GM18868 (cell line): Measurements from ENCODE around the gene IFNA17.
"Not testable (repeated sequence)": the region's sequence is repeated elsewhere in the genome, so short reads cannot be mapped to it uniquely, and the experiment has no call there.

ENCODE experiments used
- ATAC-seq: cut with Tn5 transposase; IDR thresholded peaks from one replicate; pipeline ENCODE4 v1.9.1; 2021; ENCODE audit warnings: mild to moderate bottlenecking, moderate library complexity; ENCODE audit not compliant: unreplicated experiment

The IFNA17 gene

DNA sequence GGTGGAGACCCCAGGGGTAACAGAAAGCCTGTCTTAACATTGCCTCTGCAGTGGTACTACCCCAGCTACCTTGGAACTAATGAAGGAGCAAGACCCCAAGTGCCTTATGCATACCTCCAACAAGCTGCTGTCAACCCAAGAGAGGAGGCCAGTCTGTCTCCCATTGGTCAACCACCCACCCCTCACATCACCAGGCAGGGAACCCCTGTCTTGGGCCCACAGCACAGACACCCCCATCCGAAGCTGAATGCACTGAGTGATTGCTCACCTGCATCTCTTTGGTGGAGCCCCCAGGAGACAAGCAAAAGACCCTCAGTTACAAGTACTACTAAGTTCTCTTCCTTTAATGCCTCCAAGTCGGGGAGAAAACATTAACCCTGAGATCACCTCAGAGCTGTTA, 15.9 kb downstream of the IFNA17 start:
- ATAC-seq, result not testable (repeated sequence)

DNA sequence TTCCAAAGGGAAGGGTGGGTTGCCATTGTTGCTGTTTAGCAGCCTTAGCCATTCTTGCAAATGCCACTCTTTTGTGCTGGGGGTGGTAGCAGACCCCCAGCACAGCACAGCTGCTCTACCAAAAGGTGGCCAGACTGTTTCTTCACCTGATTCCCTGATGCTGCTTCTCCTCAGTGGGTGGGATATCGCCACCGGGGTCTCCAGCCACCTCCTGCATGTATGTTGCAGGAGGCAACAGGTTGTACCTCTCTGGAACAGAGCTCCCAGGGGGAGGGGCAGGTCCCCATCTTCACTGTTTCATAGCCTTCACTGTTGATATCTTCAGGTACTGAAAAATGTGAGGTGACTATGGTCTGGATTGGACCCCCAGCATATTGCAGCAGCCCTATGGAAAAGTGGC, 17.2 kb downstream of the IFNA17 start:
- not testable (repeated sequence) for ATAC-seq

DNA sequence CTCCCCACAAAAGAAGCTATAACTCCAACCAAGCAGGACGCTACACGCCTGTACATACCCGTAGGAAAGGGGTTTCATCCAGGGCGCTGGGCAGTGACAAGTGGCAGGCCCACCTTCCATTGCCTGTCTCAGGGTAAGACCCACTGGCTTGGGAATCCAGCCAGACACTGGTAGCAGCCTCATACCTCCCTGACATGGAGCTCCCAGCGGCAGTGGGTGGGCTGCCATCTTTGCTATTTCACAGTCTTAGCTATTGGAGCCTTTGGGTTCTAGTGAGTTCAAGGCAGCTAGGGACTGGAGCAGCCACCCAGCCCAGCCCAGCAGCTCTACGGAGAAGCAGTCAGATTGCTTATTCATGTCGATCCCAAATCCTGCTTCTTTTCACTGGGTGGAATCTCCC, 17.7 kb downstream of the IFNA17 start:
- no peak for ATAC-seq

DNA sequence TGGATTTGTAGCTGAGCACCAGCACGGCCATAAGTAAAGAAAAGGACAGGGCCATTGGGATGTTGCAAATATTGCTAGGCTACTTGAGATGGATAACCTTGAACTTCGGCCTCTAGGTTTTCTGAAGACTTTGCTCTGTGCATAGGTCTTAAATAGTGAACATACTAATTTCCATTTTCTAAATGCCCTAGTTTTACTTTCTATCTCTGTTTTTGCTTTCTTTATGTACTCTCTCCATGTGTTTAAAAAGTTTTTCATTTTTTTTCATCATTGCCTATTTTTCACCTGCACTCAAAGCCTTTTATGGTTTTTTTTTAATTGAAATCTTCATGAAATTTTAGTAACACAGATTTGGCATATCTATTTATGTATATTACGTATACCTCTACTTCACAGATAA, 21.0 kb downstream of the IFNA17 start, which contains the start of gene IFNA10:
Gene IFNA10 (minus strand): TSS at position 101 of the 400 bp plus-strand sequence. CDS start 46 bp downstream, at position 55.
- ATAC-seq, result not testable (repeated sequence)

DNA sequence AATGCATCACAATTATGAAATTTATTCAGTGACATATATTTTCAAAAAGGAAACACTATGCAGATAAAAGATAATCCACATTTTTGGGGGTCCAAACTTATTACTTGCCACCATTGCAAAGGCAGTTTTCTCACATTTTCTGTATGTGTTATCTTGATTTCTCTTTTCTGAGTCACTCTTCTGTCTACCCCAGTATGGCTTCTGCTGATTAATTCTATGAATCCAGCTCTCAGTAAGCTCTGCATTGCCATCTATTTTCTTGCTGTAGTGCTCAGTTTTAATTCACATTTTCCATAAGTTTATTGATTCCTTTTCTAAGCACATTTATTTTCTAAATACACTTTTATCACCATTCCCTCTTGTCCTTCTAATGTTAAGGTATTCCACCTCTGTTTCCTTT, 22.8 kb downstream of the IFNA17 start:
- no peak for ATAC-seq

DNA sequence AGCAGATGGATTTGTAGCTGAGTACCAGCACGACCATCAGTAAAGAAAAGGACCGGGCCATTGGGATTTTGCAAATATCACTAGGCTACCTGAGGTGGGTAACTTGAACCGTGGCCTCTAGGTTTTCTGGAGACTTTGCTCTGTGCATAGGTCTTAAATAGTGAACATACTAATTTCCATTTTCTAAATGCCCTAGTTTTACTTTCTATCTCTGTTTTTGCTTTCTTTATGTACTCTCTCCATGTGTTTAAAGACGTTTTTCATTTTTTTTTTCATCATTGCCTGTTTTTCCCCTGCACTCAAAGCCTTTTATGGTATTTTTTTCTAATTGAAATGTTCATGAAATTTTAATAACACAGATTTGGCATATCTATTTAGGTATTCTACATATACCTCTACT, 25.9 kb downstream of the IFNA17 start, which contains the start of gene IFNA7:
Gene IFNA7 (minus strand): TSS at position 101 of the 400 bp plus-strand sequence. CDS start 40 bp downstream, at position 61.
- not testable (repeated sequence) for ATAC-seq

DNA sequence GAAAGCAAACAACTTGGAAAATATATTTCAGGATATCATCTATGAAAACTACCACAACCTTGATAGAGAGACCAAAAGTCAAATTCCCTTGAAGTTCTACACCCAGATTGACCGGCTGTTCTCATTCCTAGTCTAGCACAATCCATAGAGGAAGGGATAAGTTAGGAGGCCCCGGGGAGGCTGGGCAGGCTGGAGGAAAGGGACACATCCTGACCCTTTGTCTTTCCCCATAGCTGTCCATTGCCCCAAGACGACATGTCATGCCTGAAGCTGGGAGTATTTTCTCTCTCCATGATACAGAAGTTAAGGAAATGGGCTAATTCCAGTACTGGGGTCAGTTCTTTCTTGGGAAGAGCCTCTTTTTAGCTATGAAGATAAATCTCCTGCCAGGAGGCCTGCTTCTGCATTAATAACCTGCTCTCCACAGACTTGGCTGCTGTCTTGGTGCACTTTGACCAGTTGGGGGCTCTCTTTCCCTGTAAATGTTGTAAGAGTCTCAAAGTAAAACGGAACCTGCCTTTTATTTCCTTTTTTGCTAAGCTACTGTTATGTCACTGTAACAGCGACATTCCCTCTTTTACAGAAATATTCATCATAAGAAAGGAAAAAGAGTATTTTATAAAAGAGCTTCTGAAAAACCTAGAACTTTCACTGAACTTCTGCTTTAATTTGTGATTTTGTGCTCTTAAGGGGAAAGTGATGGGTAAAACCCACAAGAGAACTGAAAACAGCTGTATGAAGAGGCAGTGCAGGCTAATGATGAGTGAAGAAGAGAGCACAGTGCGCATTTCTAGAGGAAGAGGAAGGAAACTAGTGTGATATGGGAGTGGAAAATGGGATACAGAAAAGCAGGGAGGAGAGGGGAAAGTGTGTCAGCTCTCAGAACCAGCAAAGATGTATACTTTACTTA, 32.9 kb downstream of the IFNA17 start:
- ATAC-seq, result peak; percentile 97

DNA sequence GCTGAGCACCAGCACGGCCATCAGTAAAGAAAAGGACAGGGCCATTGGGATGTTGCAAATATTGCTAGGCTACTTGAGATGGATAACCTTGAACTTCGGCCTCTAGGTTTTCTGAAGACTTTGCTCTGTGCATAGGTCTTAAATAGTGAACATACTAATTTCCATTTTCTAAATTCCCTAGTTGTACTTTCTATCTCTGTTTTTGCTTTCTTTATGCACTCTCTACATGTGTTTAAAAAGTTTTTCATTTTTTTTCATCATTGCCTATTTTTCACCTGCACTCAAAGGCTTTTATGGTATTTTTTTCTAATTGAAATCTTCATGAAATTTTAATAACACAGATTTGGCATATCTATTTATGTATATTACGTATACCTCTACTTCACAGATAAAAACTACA, 40.5 kb downstream of the IFNA17 start, which contains the start of gene IFNA4:
Gene IFNA4 (minus strand): TSS at position 101 of the 400 bp plus-strand sequence. CDS start 56 bp downstream, at position 45.
- not testable (repeated sequence) for ATAC-seq

DNA sequence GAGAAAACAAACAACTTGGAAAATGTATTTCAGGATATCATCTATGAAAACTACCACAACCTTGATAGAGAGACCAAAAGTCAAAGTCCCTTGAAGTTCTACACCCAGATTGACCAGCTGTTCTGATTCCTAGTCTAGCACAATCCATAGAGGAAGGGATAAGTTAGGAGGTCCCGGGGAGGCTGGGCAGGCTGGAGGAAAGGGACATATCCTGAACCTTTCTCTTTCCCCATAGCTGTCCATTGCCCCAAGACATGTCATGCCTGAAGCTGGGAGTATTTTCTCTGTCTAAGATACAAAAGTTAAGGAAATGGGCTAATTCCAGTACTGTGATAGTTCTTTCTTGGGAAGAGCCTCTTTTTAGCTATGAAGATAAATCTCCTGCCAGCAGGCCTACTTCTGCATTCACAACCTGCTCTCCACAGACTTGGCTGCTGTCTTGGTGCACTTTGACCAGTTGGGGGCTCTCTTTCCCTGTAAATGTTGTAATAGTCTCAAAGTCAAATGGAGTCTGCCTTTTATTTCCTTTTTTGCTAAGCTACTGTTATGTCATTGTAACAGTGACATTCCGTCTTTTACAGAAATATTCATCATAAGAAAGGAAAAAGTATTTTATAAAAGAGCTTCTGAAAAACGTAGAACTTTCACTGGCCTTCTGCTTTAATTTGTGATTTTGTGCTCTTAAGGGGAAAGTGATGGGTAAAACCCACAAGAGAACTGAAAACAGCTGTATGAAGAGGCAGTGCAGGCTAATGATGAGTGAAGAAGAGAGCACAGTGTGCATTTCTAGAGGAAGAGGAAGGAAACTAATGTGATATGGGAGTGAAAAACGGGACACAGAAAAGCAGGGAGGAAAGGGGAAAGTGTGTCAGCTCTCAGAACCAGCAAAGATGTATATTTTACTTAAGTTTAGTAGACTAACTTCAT, 44.9 kb downstream of the IFNA17 start:
- peak; percentile 97 for ATAC-seq
